ENCODE measurements around the gene SPPL3. TPM values are rescaled to one million over a fixed set of nuclear protein-coding genes. Genes with fewer than 3 reads are reported as not detected.
"Not testable (repeated sequence)": the region's sequence is repeated elsewhere in the genome, so short reads cannot be mapped to it uniquely, and the experiment has no call there.

SPPL3 gene
- total and polyA plus RNA-seq, 4 donors = 18.9 to 108 (median 67.8) TPM

GRCh38 chr12:120903412-120904196, 554 bp downstream of the SPPL3 start:
- Histone ChIP-seq H3K27ac (ENCODE audit: low read depth, low read length) (peak overlapping the region; percentile 25), H3K36me3 (ENCODE audit: control insufficient read depth, insufficient read depth, low read length) (peaks cover 7% of the 10 kb centered on the region)

GRCh38 chr12:120902846-120903411, 1.2 kb downstream of the SPPL3 start:
- 6% methylated on average over 15 of the region's 15 CpGs for WGBS (ENCODE audit: insufficient coverage)
- peak overlapping the region; percentile 25 for H3K27ac ChIP-seq (ENCODE audit: low read depth, low read length)
- H3K4me3 ChIP-seq (ENCODE audit: low read depth, low read length) = peak overlapping the region; percentile 88
- DNase-seq (ENCODE audit: low read depth in 4 of 6, low spot score in 6 of 6) = no peak
- no peaks in the 10 kb centered on the region for H3K9me3 ChIP-seq (ENCODE audit: control insufficient read depth, insufficient read depth, low read length)
- H3K36me3 ChIP-seq (ENCODE audit: control insufficient read depth, insufficient read depth, low read length) = peaks cover 7% of the 10 kb centered on the region
- H3K4me1 ChIP-seq (ENCODE audit: control insufficient read depth, insufficient read depth, low read length) = peaks cover 15% of the 10 kb centered on the region
- H3K27me3 ChIP-seq (ENCODE audit: control insufficient read depth, insufficient read depth, low read length) = no peaks in the 10 kb centered on the region

More at GRCh38 chr12:120903412-120904196, 554 bp downstream of the SPPL3 start:
- H3K4me1 ChIP-seq (ENCODE audit: control insufficient read depth, insufficient read depth, low read length) = peaks cover 15% of the 10 kb centered on the region
- no peaks in the 10 kb centered on the region for H3K27me3 ChIP-seq (ENCODE audit: control insufficient read depth, insufficient read depth, low read length)
- under 1% methylated on average over 77 of the region's 85 CpGs for WGBS (ENCODE audit: insufficient coverage)
- peak overlapping the region; percentile 88 for H3K4me3 ChIP-seq (ENCODE audit: low read depth, low read length)
- H3K9me3 ChIP-seq (ENCODE audit: control insufficient read depth, insufficient read depth, low read length) = no peaks in the 10 kb centered on the region
- DNase-seq (ENCODE audit: low read depth in 4 of 6, low spot score in 6 of 6) = peak in 4 of 6 donors; percentile 13 to 71 (median 37)

GRCh38 chr12:120901818-120902217, 2.3 kb downstream of the SPPL3 start:
- no peak overlapping the region for H3K4me3 ChIP-seq (ENCODE audit: low read depth, low read length)
- no peaks in the 10 kb centered on the region for H3K9me3 ChIP-seq (ENCODE audit: control insufficient read depth, insufficient read depth, low read length)
- no peaks in the 10 kb centered on the region for H3K27me3 ChIP-seq (ENCODE audit: control insufficient read depth, insufficient read depth, low read length)
- H3K27ac ChIP-seq (ENCODE audit: low read depth, low read length) = no peak overlapping the region
- WGBS (ENCODE audit: insufficient coverage) = 90% methylated on average over 4 of the region's 4 CpGs
- peaks cover 7% of the 10 kb centered on the region for H3K36me3 ChIP-seq (ENCODE audit: control insufficient read depth, insufficient read depth, low read length)
- H3K4me1 ChIP-seq (ENCODE audit: control insufficient read depth, insufficient read depth, low read length) = peaks cover 15% of the 10 kb centered on the region
- no peak for DNase-seq (ENCODE audit: low read depth in 4 of 6, low spot score in 6 of 6)

- not testable (repeated sequence) for H3K4me3 ChIP-seq (ENCODE audit: low read depth, low read length); H3K9me3 ChIP-seq (ENCODE audit: control insufficient read depth, insufficient read depth, low read length); DNase-seq (ENCODE audit: low read depth in 4 of 6, low spot score in 6 of 6); H3K27me3 ChIP-seq (ENCODE audit: control insufficient read depth, insufficient read depth, low read length); H3K36me3 ChIP-seq (ENCODE audit: control insufficient read depth, insufficient read depth, low read length); H3K27ac ChIP-seq (ENCODE audit: low read depth, low read length)
- no CpG with 5 or more reads among the region's 5 CpGs for WGBS (ENCODE audit: insufficient coverage)
- peaks cover 15% of the 10 kb centered on the region for H3K4me1 ChIP-seq (ENCODE audit: control insufficient read depth, insufficient read depth, low read length)
These were observed 3.1 kb downstream of the SPPL3 start for GRCh38 chr12:120901101-120901500.

- 78% methylated on average over 3 of the region's 7 CpGs for WGBS (ENCODE audit: insufficient coverage)
- no peak for DNase-seq (ENCODE audit: low read depth in 4 of 6, low spot score in 6 of 6)
- Histone ChIP-seq H3K27ac (ENCODE audit: low read depth, low read length) (no peak overlapping the region), H3K4me3 (ENCODE audit: low read depth, low read length) (no peak overlapping the region), H3K9me3 (ENCODE audit: control insufficient read depth, insufficient read depth, low read length) (no peaks in the 10 kb centered on the region), H3K27me3 (ENCODE audit: control insufficient read depth, insufficient read depth, low read length) (no peaks in the 10 kb centered on the region), H3K36me3 (ENCODE audit: control insufficient read depth, insufficient read depth, low read length) (peaks cover 11% of the 10 kb centered on the region), H3K4me1 (ENCODE audit: control insufficient read depth, insufficient read depth, low read length) (no peaks in the 10 kb centered on the region)
These were observed 8.6 kb downstream of the SPPL3 start for GRCh38 chr12:120895532-120895931.

- H3K36me3 ChIP-seq (ENCODE audit: control insufficient read depth, insufficient read depth, low read length) = peaks cover 7% of the 10 kb centered on the region
- H3K27ac ChIP-seq (ENCODE audit: low read depth, low read length) = no peak overlapping the region
- no peaks in the 10 kb centered on the region for H3K4me1 ChIP-seq (ENCODE audit: control insufficient read depth, insufficient read depth, low read length)
- H3K27me3 ChIP-seq (ENCODE audit: control insufficient read depth, insufficient read depth, low read length) = no peaks in the 10 kb centered on the region
- DNase-seq (ENCODE audit: low read depth in 4 of 6, low spot score in 6 of 6) = no peak
- WGBS (ENCODE audit: insufficient coverage) = 51% methylated on average over 2 of the region's 5 CpGs
- H3K9me3 ChIP-seq (ENCODE audit: control insufficient read depth, insufficient read depth, low read length) = no peaks in the 10 kb centered on the region
- H3K4me3 ChIP-seq (ENCODE audit: low read depth, low read length) = no peak overlapping the region
These were observed 11.9 kb downstream of the SPPL3 start for GRCh38 chr12:120892265-120892664.

- Histone ChIP-seq H3K4me3 (ENCODE audit: low read depth, low read length) (no peak overlapping the region), H3K9me3 (ENCODE audit: control insufficient read depth, insufficient read depth, low read length) (no peaks in the 10 kb centered on the region), H3K27me3 (ENCODE audit: control insufficient read depth, insufficient read depth, low read length) (no peaks in the 10 kb centered on the region), H3K27ac (ENCODE audit: low read depth, low read length) (no peak overlapping the region), H3K4me1 (ENCODE audit: control insufficient read depth, insufficient read depth, low read length) (no peaks in the 10 kb centered on the region), H3K36me3 (ENCODE audit: control insufficient read depth, insufficient read depth, low read length) (peaks cover 7% of the 10 kb centered on the region)
- no peak for DNase-seq (ENCODE audit: low read depth in 4 of 6, low spot score in 6 of 6)
- WGBS (ENCODE audit: insufficient coverage) = 87% methylated on average over 1 of the region's 2 CpGs
These were observed 13.2 kb downstream of the SPPL3 start for GRCh38 chr12:120890963-120891362.

- 100% methylated on average over 1 of the region's 5 CpGs for WGBS (ENCODE audit: insufficient coverage)
- H3K27ac ChIP-seq (ENCODE audit: low read depth, low read length) = no peak overlapping the region
- no peaks in the 10 kb centered on the region for H3K9me3 ChIP-seq (ENCODE audit: control insufficient read depth, insufficient read depth, low read length)
- no peaks in the 10 kb centered on the region for H3K4me1 ChIP-seq (ENCODE audit: control insufficient read depth, insufficient read depth, low read length)
- no peak for DNase-seq (ENCODE audit: low read depth in 4 of 6, low spot score in 6 of 6)
- no peaks in the 10 kb centered on the region for H3K27me3 ChIP-seq (ENCODE audit: control insufficient read depth, insufficient read depth, low read length)
- no peaks in the 10 kb centered on the region for H3K36me3 ChIP-seq (ENCODE audit: control insufficient read depth, insufficient read depth, low read length)
- H3K4me3 ChIP-seq (ENCODE audit: low read depth, low read length) = no peak overlapping the region
These were observed 16.7 kb downstream of the SPPL3 start for GRCh38 chr12:120887253-120888043.

GRCh38 chr12:120886199-120887018, 17.7 kb downstream of the SPPL3 start:
- DNase-seq (ENCODE audit: low read depth in 4 of 6, low spot score in 6 of 6) = no peak
- 78% methylated on average over 1 of the region's 4 CpGs for WGBS (ENCODE audit: insufficient coverage)
- Histone ChIP-seq H3K36me3 (ENCODE audit: control insufficient read depth, insufficient read depth, low read length) (no peaks in the 10 kb centered on the region), H3K27me3 (ENCODE audit: control insufficient read depth, insufficient read depth, low read length) (no peaks in the 10 kb centered on the region), H3K27ac (ENCODE audit: low read depth, low read length) (no peak overlapping the region), H3K4me3 (ENCODE audit: low read depth, low read length) (no peak overlapping the region), H3K9me3 (ENCODE audit: control insufficient read depth, insufficient read depth, low read length) (no peaks in the 10 kb centered on the region), H3K4me1 (ENCODE audit: control insufficient read depth, insufficient read depth, low read length) (no peaks in the 10 kb centered on the region)
